Keratinocyte (primary cell): ENCODE measurements around the gene TAGLN. TPM values are rescaled to one million over a fixed set of nuclear protein-coding genes. Genes with fewer than 3 reads are reported as not detected.

Experiments
- DNase-seq: peaks from one replicate; pipeline ENCODE4 v3.0.0-alpha.2; 2011; ENCODE audit warnings: low read depth, missing footprints, low spot score
- FAIRE-seq: peaks from 2 replicates; lab custom pipeline; 2011; peaks lifted over from hg19 to GRCh38; lab: Jason Lieb, UNC
- H2AFZ ChIP-seq: 2 replicates; pipeline ENCODE4 v1.6.0; 2012; ENCODE audit warnings: low read length, control low read depth, inconsistent platforms; ENCODE audit not compliant: control insufficient read depth
- H3K27ac ChIP-seq: 2 replicates; pipeline ENCODE4 v1.5.1; 2011; ENCODE audit warnings: low read length; ENCODE audit not compliant: control insufficient read depth, insufficient read depth
- H3K27me3 ChIP-seq: 3 replicates; pipeline ENCODE4 v1.6.0; 2011; ENCODE audit warnings: low read length; ENCODE audit not compliant: control insufficient read depth, insufficient read depth; ENCODE audit errors: extremely low read depth
- H3K36me3 ChIP-seq, 2 experiments: 2 replicates in 1 of 2; 3 replicates in 1 of 2; pipeline ENCODE4 v1.5.1; 2011; ENCODE audit warnings: low read length in 2 of 2, mild to moderate bottlenecking in 1 of 2; ENCODE audit not compliant: control insufficient read depth in 2 of 2, insufficient read depth in 2 of 2; ENCODE audit errors: extremely low read depth in 1 of 2
- H3K4me1 ChIP-seq: 3 replicates; pipeline ENCODE4 v1.5.1; 2011; ENCODE audit warnings: low read length; ENCODE audit not compliant: control insufficient read depth, insufficient read depth; ENCODE audit errors: extremely low read depth
- H3K4me2 ChIP-seq: 3 replicates; pipeline ENCODE4 v1.6.0; 2011; ENCODE audit warnings: low read depth, low read length; ENCODE audit not compliant: control insufficient read depth, insufficient read depth; ENCODE audit errors: extremely low read depth
- H3K4me3 ChIP-seq, 3 experiments: fragments of 200-600 bp in 1 of 3; sonication (generic) in 1 of 3; 2 replicates in 2 of 3; 3 replicates in 1 of 3; pipeline ENCODE4 v1.5.1; 2011 to 2016; ENCODE audit warnings: low read length in 3 of 3, mild to moderate bottlenecking in 3 of 3, control low read depth in 2 of 3, inconsistent platforms in 1 of 3, low read depth in 1 of 3, mixed read lengths in 1 of 3, mixed run types in 1 of 3, moderate library complexity in 1 of 3; ENCODE audit not compliant: control insufficient read depth in 2 of 3, insufficient read depth in 2 of 3; ENCODE audit errors: extremely low read depth in 1 of 3
- H3K79me2 ChIP-seq: 2 replicates; pipeline ENCODE4 v1.6.0; 2012; ENCODE audit warnings: low read length; ENCODE audit not compliant: control insufficient read depth, insufficient read depth
- H3K9ac ChIP-seq: 3 replicates; pipeline ENCODE4 v1.6.0; 2011; ENCODE audit warnings: low read length; ENCODE audit not compliant: control insufficient read depth, insufficient read depth; ENCODE audit errors: extremely low read depth
- H3K9me1 ChIP-seq: 3 replicates; pipeline ENCODE4 v1.6.0; 2011; ENCODE audit warnings: low read length; ENCODE audit not compliant: control insufficient read depth, insufficient read depth; ENCODE audit errors: extremely low read depth
- H3K9me3 ChIP-seq: 2 replicates; pipeline ENCODE4 v1.5.1; 2012; ENCODE audit warnings: low read depth, low read length; ENCODE audit not compliant: control insufficient read depth
- H4K20me1 ChIP-seq: 3 replicates; pipeline ENCODE4 v1.6.0; 2011; ENCODE audit warnings: low read length; ENCODE audit not compliant: control insufficient read depth, insufficient read depth; ENCODE audit errors: extremely low read depth
- EZH2 ChIP-seq: IDR thresholded peaks from one replicate; pipeline ENCODE4 v1.6.1; 2012; ENCODE audit warnings: inconsistent platforms, mild to moderate bottlenecking, low read length, moderate library complexity
- dilution Hi-C: fragments of 300-500 bp; cut with MboI; formaldehyde crosslinking; loops from one replicate; pipeline ENCODE4 v1.7.0; 2020; ENCODE audit warnings: low sequenced_read_pairs; ENCODE audit not compliant: extremely low pct_ligation_motif_present
- polyA plus RNA-seq, 5 experiments: library from polyadenylated mRNA; depleted of rRNA in 3 of 5; stranded (reverse) in 3 of 5; stranded (forward) in 1 of 5; unstranded in 1 of 5; fragments of >200 nt; gene quantifications; 1 replicate in 1 of 5; 2 replicates in 3 of 5; 3 replicates in 1 of 5; pipeline versions ENCODE4 v1.2.1 to v1.2.3, GENCODE V29; 2011 to 2012; ENCODE audit warnings: missing spikeins in 2 of 5, low read depth in 1 of 5, low replicate concordance in 1 of 5
- TF ChIP-seq, protein P1 (sequence below), 3 experiments: IDR thresholded peaks in 1 of 3; conservative IDR thresholded peaks in 1 of 3; optimal IDR thresholded peaks in 1 of 3; 2 replicates in 2 of 3; 3 replicates in 1 of 3; pipeline versions ENCODE3 to v1.5.1; 2011; ENCODE audit warnings: low read length in 3 of 3, mild to moderate bottlenecking in 3 of 3, moderate library complexity in 2 of 3, control low read depth in 1 of 3, inconsistent platforms in 1 of 3; ENCODE audit not compliant: insufficient read depth in 2 of 3; ENCODE audit errors: extremely low read depth in 1 of 3

TAGLN gene
- polyA plus RNA-seq, 1 donor (not counting 4 experiments of a cell fraction or from before 2014, with no cell fraction given) = 26.6 TPM

DNA sequence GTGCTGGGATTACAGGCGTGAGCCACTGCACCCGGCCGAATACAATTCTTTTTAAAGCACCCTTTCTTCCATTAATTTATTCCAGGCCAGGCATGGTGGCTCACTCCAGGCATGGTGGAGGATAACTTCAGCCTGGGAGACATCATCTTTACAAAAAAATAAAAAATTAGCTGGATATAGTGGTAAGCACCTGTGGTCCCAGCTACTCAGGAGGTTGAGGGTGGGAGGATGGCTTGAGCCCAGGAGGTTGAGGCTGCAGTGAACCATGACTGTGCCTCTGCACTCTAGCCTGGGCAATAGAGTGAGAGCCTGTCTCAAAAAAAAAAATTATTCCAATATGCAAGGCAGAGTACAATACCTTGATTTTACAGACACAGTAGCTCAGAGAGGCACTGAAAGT is 11.4 kb downstream of the TAGLN start:
- Histone ChIP-seq H3K4me1 (no peaks in the 10 kb centered on the region), H3K79me2 (no peaks in the 10 kb centered on the region), H3K36me3 (peaks cover 3 to 9% of the 10 kb centered on the region in 2 experiments), H3K27me3 (no peaks in the 10 kb centered on the region), H3K27ac (no peak overlapping the region), H3K9ac (no peak overlapping the region), H3K4me3 (no peak overlapping the region), H4K20me1 (no peaks in the 10 kb centered on the region), H3K4me2 (no peak overlapping the region), H3K9me3 (no peaks in the 10 kb centered on the region), H2AFZ (no peak overlapping the region), H3K9me1 (no peaks in the 10 kb centered on the region)
- DNase-seq (no peak), FAIRE-seq (no peak)
- TF ChIP-seq, protein P1, sequence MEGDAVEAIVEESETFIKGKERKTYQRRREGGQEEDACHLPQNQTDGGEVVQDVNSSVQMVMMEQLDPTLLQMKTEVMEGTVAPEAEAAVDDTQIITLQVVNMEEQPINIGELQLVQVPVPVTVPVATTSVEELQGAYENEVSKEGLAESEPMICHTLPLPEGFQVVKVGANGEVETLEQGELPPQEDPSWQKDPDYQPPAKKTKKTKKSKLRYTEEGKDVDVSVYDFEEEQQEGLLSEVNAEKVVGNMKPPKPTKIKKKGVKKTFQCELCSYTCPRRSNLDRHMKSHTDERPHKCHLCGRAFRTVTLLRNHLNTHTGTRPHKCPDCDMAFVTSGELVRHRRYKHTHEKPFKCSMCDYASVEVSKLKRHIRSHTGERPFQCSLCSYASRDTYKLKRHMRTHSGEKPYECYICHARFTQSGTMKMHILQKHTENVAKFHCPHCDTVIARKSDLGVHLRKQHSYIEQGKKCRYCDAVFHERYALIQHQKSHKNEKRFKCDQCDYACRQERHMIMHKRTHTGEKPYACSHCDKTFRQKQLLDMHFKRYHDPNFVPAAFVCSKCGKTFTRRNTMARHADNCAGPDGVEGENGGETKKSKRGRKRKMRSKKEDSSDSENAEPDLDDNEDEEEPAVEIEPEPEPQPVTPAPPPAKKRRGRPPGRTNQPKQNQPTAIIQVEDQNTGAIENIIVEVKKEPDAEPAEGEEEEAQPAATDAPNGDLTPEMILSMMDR (optimal IDR thresholded peaks at IDR 0.05 in 1 of 3, IDR thresholded peaks at IDR 0.05 in 1 of 3, conservative IDR thresholded peaks at IDR 0.05 in 1 of 3; ENCODE audit: extremely low read depth in 1 of 3, insufficient read depth in 2 of 3, low read length in 3 of 3) = no peak
- dilution Hi-C loops = no loop called here

DNA sequence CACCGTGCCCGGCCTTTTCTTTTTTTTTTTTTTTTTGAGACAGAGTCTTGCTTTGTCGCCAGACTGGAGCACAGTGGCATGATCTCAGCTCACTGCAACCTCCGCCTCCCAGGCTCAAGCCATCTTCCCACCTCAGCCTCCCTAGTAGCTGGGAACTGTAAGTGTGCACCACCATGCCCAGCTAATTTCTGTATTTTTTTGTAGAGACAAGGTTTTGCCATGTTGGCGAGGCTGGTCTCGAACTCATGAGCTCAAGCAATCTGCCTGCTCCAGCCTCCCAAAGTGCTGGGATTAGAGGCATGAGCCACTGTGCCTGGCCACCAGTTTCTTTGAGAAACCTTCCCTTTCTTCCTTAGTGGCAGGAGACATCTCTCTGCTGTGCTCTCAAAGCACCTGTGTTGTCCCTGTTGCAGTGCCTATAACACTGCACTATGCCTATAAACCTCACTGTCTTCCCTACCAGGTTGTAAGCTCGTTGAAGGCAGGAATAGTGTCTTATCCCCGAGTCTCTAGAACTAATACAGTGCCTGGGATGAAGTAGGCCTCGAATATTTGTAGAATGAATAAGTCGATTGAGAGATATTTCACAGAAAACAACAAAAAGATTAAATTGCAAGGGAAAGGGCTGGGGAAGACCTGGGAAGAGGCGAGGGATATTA is 13.7 kb downstream of the TAGLN start:
- Histone ChIP-seq H3K27ac (no peak overlapping the region), H3K27me3 (no peaks in the 10 kb centered on the region), H3K4me2 (no peak overlapping the region), H2AFZ (no peak overlapping the region), H3K4me1 (no peaks in the 10 kb centered on the region), H4K20me1 (no peaks in the 10 kb centered on the region), H3K36me3 (peaks cover 12 to 22% of the 10 kb centered on the region in 2 experiments), H3K9ac (no peak overlapping the region), H3K9me3 (no peaks in the 10 kb centered on the region), H3K9me1 (no peaks in the 10 kb centered on the region), H3K79me2 (no peaks in the 10 kb centered on the region), H3K4me3 (no peak overlapping the region)
- no peak for TF ChIP-seq EZH2
- TF ChIP-seq, protein P1 (optimal IDR thresholded peaks at IDR 0.05 in 1 of 3, IDR thresholded peaks at IDR 0.05 in 1 of 3, conservative IDR thresholded peaks at IDR 0.05 in 1 of 3; ENCODE audit: extremely low read depth in 1 of 3, insufficient read depth in 2 of 3, low read length in 3 of 3) = no peak
- dilution Hi-C loops = no loop called here
- FAIRE-seq = no peak
- no peak for DNase-seq
